HG02840 (cell line): ENCODE data around the gene C5orf15.
"Not testable (repeated sequence)": the region's sequence is repeated elsewhere in the genome, so short reads cannot be mapped to it uniquely, and the experiment has no call there.

ENCODE experiments used
- ATAC-seq: cut with Tn5 transposase; IDR thresholded peaks from one replicate; pipeline ENCODE4 v1.9.1; 2021; ENCODE audit warnings: mild to moderate bottlenecking, moderate library complexity, moderate number of reproducible peaks; ENCODE audit not compliant: unreplicated experiment, low FRiP score

The C5orf15 gene

GRCh38 chr5:133994990-133995333 is 26.5 kb upstream of the C5orf15 start:
- no peak for ATAC-seq

GRCh38 chr5:133994297-133994989 is 26.0 kb upstream of the C5orf15 start:
- no peak for ATAC-seq

GRCh38 chr5:133993185-133993936 is 24.9 kb upstream of the C5orf15 start:
- ATAC-seq = no peak

- ATAC-seq = no peak
These were observed 24.2 kb upstream of the C5orf15 start for GRCh38 chr5:133992429-133993155.

GRCh38 chr5:133991171-133991910 is 22.9 kb upstream of the C5orf15 start:
- ATAC-seq = no peak

- ATAC-seq = no peak
These were observed 22.0 kb upstream of the C5orf15 start for GRCh38 chr5:133990396-133990795.

- ATAC-seq = no peak
These were observed 17.2 kb upstream of the C5orf15 start for GRCh38 chr5:133985540-133986180.

GRCh38 chr5:133983674-133984073 is 15.2 kb upstream of the C5orf15 start:
- ATAC-seq = no peak

GRCh38 chr5:133981714-133982113 is 13.3 kb upstream of the C5orf15 start:
- ATAC-seq = no peak

GRCh38 chr5:133980652-133981051 is 12.2 kb upstream of the C5orf15 start:
- ATAC-seq = no peak

GRCh38 chr5:133978943-133979342 is 10.5 kb upstream of the C5orf15 start:
- no peak for ATAC-seq

GRCh38 chr5:133977858-133978257 is 9.4 kb upstream of the C5orf15 start:
- no peak for ATAC-seq

GRCh38 chr5:133977161-133977787 is 8.8 kb upstream of the C5orf15 start:
- ATAC-seq = peak; percentile 55

- ATAC-seq = not testable (repeated sequence)
These were observed 7.1 kb upstream of the C5orf15 start for GRCh38 chr5:133975546-133975945.

GRCh38 chr5:133974142-133974541 is 5.7 kb upstream of the C5orf15 start:
- ATAC-seq = no peak

GRCh38 chr5:133970325-133970909 is 2.0 kb upstream of the C5orf15 start:
- no peak for ATAC-seq

- no peak for ATAC-seq
These were observed 1.4 kb upstream of the C5orf15 start for GRCh38 chr5:133969654-133970324.

- ATAC-seq = no peak
These were observed 674 bp downstream of the C5orf15 start for GRCh38 chr5:133967698-133968203.

- ATAC-seq = no peak
These were observed 1.3 kb downstream of the C5orf15 start for GRCh38 chr5:133967124-133967523.
